Smooth muscle cell (in vitro differentiated cells): ENCODE results near the gene GRHL1. TPM values are rescaled to one million over a fixed set of nuclear protein-coding genes. Genes with fewer than 3 reads are reported as not detected.

Experiments used
- DNase-seq: peaks from one replicate; lab custom pipeline; 2025; ENCODE audit not compliant: unreplicated experiment; lab: John Stamatoyannopoulos, UW
- H2AFZ ChIP-seq: fragments of 200-600 bp; sonication (generic); 2 replicates; pipeline ENCODE4 v1.6.0; 2016; ENCODE audit warnings: antibody characterized with exemption, low read depth, mild to moderate bottlenecking
- H3F3A ChIP-seq: fragments of 200-600 bp; sonication (generic); 2 replicates; pipeline ENCODE4 v1.6.0; 2017; ENCODE audit warnings: antibody characterized with exemption, low read depth
- H3K27ac ChIP-seq: fragments of 200-600 bp; sonication (generic); 2 replicates; pipeline ENCODE4 v1.5.1; 2016; ENCODE audit warnings: low read depth, mild to moderate bottlenecking
- H3K27me3 ChIP-seq: fragments of 200-600 bp; sonication (generic); 2 replicates; pipeline ENCODE4 v1.6.1; 2016; ENCODE audit warnings: low read depth, mild to moderate bottlenecking
- H3K36me3 ChIP-seq: fragments of 200-600 bp; sonication (generic); 2 replicates; pipeline ENCODE4 v1.5.1; 2016; ENCODE audit warnings: low read depth
- H3K4me1 ChIP-seq: fragments of 200-600 bp; sonication (generic); 2 replicates; pipeline ENCODE4 v1.5.1; 2016; ENCODE audit warnings: low read depth
- H3K4me2 ChIP-seq: fragments of 200-600 bp; sonication (generic); 2 replicates; pipeline ENCODE4 v1.6.0; 2016; ENCODE audit warnings: mild to moderate bottlenecking
- H3K4me3 ChIP-seq: fragments of 200-600 bp; sonication (generic); 2 replicates; pipeline ENCODE4 v1.5.1; 2016; ENCODE audit warnings: mild to moderate bottlenecking
- H3K79me2 ChIP-seq: fragments of 200-600 bp; sonication (generic); 2 replicates; pipeline ENCODE4 v1.6.0; 2016; ENCODE audit warnings: low read depth, mild to moderate bottlenecking
- H3K9ac ChIP-seq: fragments of 200-600 bp; sonication (generic); 2 replicates; pipeline ENCODE4 v1.6.0; 2016; ENCODE audit warnings: low read depth
- H3K9me3 ChIP-seq: fragments of 200-600 bp; sonication (generic); replicated peaks from 2 replicates; pipeline ENCODE4 v1.5.1; 2016; ENCODE audit warnings: low read depth
- H4K20me1 ChIP-seq: fragments of 200-600 bp; sonication (generic); 2 replicates; pipeline ENCODE4 v1.6.0; 2016; ENCODE audit warnings: low read depth
- WGBS: methylation state at CpG from one replicate; pipeline ENCODE4 v1.1.7; 2016; ENCODE audit warnings: low lambda C conversion rate; 5-methylcytosine and 5-hydroxymethylcytosine counted together
- polyA plus RNA-seq: library from polyadenylated mRNA; unstranded; fragments of >200 nt; fragmentation: Nextera tagmentation; extraction: Ambion mirVana; gene quantifications from 2 replicates; pipeline ENCODE4 v1.2.1, GENCODE V29; 2016
- total RNA-seq: library from RNA; depleted of rRNA; stranded (reverse); fragments of >200 nt; gene quantifications from 2 replicates; pipeline ENCODE4 v1.2.3, GENCODE V29; 2014
- TF ChIP-seq, protein P1 (sequence below): fragments of 200-600 bp; sonication (generic); IDR thresholded peaks from 2 replicates; pipeline ENCODE4 v1.5.1; 2017; ENCODE audit warnings: borderline replicate concordance, mild to moderate bottlenecking, antibody characterized with exemption; ENCODE audit not compliant: insufficient read depth, poor library complexity, severe bottlenecking

GRHL1 gene
- total and polyA plus RNA-seq, 2 experiments from 2014 or later = 2.0 to 26.8 TPM

DNA sequence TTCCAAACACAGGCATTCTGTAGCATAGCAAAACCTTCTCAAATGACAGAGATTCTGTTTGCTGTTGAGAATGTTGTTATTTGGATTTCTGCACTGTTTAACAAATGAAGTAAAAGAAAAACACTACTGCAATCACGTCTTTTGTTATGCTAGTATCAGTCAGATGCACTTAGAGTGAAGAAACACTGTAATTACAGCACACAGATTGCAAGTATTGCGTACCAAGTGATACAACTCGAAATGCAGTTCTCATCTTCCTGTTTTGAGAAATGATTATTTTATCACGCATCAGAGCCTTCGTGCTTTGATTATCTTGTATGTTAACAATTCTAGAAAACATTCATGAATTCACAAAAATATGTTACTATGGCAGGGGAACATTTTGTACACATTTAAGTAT lies 50.1 kb downstream of the GRHL1 start:
- no peaks in the 10 kb centered on the region for H3K27me3 ChIP-seq
- H3K79me2 ChIP-seq = no peaks in the 10 kb centered on the region
- TF ChIP-seq, protein P1, sequence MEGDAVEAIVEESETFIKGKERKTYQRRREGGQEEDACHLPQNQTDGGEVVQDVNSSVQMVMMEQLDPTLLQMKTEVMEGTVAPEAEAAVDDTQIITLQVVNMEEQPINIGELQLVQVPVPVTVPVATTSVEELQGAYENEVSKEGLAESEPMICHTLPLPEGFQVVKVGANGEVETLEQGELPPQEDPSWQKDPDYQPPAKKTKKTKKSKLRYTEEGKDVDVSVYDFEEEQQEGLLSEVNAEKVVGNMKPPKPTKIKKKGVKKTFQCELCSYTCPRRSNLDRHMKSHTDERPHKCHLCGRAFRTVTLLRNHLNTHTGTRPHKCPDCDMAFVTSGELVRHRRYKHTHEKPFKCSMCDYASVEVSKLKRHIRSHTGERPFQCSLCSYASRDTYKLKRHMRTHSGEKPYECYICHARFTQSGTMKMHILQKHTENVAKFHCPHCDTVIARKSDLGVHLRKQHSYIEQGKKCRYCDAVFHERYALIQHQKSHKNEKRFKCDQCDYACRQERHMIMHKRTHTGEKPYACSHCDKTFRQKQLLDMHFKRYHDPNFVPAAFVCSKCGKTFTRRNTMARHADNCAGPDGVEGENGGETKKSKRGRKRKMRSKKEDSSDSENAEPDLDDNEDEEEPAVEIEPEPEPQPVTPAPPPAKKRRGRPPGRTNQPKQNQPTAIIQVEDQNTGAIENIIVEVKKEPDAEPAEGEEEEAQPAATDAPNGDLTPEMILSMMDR = no peak
- no peak overlapping the region for H3K9ac ChIP-seq
- no peaks in the 10 kb centered on the region for H3K36me3 ChIP-seq
- WGBS = 86% methylated on average over 5 of the region's 5 CpGs
- H2AFZ ChIP-seq = no peak overlapping the region
- H3K4me1 ChIP-seq = no peaks in the 10 kb centered on the region
- DNase-seq = no peak
- H3F3A ChIP-seq = no peaks in the 10 kb centered on the region
- H3K9me3 ChIP-seq = no peaks in the 10 kb centered on the region
- H4K20me1 ChIP-seq = no peaks in the 10 kb centered on the region
- H3K4me3 ChIP-seq = no peak overlapping the region
- H3K27ac ChIP-seq = no peak overlapping the region
- H3K4me2 ChIP-seq = no peak overlapping the region

DNA sequence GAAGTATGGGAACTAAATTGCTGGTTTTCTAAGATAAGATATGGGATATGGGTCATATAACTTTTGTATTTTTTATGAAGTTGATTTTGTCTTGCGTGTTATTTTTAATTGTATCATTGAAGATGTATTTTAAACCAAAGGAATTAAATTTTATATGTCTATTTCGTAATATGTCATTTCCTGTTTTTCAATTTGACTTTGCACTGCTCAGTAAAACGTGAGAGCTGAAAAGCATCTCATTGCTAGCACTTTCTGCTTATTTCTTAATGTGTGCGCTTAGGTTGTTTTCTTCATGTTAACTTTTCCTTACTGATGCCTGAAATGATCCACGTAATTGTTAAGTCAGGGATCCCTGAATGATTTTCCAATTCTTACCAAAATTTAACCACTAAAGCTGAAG lies 50.6 kb downstream of the GRHL1 start:
- Histone ChIP-seq H4K20me1 (no peaks in the 10 kb centered on the region), H3K27ac (no peak overlapping the region), H3K36me3 (no peaks in the 10 kb centered on the region), H2AFZ (no peak overlapping the region), H3K4me3 (no peak overlapping the region), H3K4me1 (no peaks in the 10 kb centered on the region), H3F3A (no peaks in the 10 kb centered on the region), H3K4me2 (no peak overlapping the region), H3K9ac (no peak overlapping the region), H3K27me3 (no peaks in the 10 kb centered on the region), H3K79me2 (no peaks in the 10 kb centered on the region), H3K9me3 (no peaks in the 10 kb centered on the region)
- 89% methylated on average over 5 of the region's 5 CpGs for WGBS
- TF ChIP-seq, protein P1 = no peak
- no peak for DNase-seq

DNA sequence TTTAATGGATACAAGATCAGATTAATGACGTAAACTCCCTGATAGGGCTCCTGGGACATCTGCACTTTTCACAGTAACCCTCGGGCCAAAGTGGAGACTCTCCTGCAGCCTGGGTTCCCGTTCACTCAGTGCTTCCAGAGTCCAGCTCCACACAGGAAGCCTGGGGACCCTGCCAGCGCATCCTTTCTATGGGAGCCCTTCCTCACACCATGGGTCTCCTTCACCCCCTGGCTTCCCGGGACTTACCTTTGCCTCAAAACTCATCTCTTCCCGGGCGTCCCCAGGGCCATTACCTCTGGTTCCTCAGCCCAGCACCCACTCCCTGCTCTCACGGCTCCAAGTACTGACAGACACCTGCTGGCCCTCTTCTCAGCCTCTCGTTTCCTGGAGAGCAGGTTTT lies 51.2 kb downstream of the GRHL1 start:
- no peak for DNase-seq
- no peak overlapping the region for H3K4me3 ChIP-seq
- H4K20me1 ChIP-seq = no peaks in the 10 kb centered on the region
- no peak overlapping the region for H3K9ac ChIP-seq
- TF ChIP-seq, protein P1 = no peak
- H3K4me2 ChIP-seq = no peak overlapping the region
- 93% methylated on average over 9 of the region's 9 CpGs for WGBS
- H3F3A ChIP-seq = no peaks in the 10 kb centered on the region
- no peaks in the 10 kb centered on the region for H3K36me3 ChIP-seq
- H3K27me3 ChIP-seq = no peaks in the 10 kb centered on the region
- H2AFZ ChIP-seq = no peak overlapping the region
- no peaks in the 10 kb centered on the region for H3K9me3 ChIP-seq
- peaks cover 4% of the 10 kb centered on the region for H3K4me1 ChIP-seq
- H3K27ac ChIP-seq = no peak overlapping the region
- no peaks in the 10 kb centered on the region for H3K79me2 ChIP-seq
